GM06990 (cell line): ENCODE measurements around the gene PTK7.

Experiments
- DNase-seq: peaks from one replicate; pipeline ENCODE4 v3.0.0-alpha.2; 2011; ENCODE audit not compliant: insufficient read length; ENCODE audit errors: extremely low read depth
- H3K27me3 ChIP-seq: replicated peaks from 2 replicates; pipeline ENCODE4 v1.6.0; 2011; ENCODE audit warnings: low read length; ENCODE audit not compliant: control insufficient read depth, insufficient read depth
- H3K36me3 ChIP-seq: 2 replicates; pipeline ENCODE4 v1.5.1; 2011; ENCODE audit warnings: low read length; ENCODE audit not compliant: control insufficient read depth, insufficient read depth
- H3K4me3 ChIP-seq: replicated peaks from 2 replicates; pipeline ENCODE4 v1.5.1; 2011; ENCODE audit warnings: low read depth, mild to moderate bottlenecking, control low read depth, low read length
- CTCF ChIP-seq: IDR thresholded peaks from 2 replicates; pipeline ENCODE4 v1.5.1; 2011; ENCODE audit warnings: low read length, control low read depth, mild to moderate bottlenecking, inconsistent platforms; ENCODE audit not compliant: insufficient read depth, poor library complexity, severe bottlenecking

The PTK7 gene

GRCh38 chr6:43062818-43063217 lies 13.3 kb upstream of the PTK7 start:
- H3K27me3 ChIP-seq, result no peaks in the 10 kb centered on the region
- peaks cover 4% of the 10 kb centered on the region for H3K36me3 ChIP-seq
- TF ChIP-seq CTCF, result no peak
- no peak overlapping the region for H3K4me3 ChIP-seq
- no peak for DNase-seq

DNA sequence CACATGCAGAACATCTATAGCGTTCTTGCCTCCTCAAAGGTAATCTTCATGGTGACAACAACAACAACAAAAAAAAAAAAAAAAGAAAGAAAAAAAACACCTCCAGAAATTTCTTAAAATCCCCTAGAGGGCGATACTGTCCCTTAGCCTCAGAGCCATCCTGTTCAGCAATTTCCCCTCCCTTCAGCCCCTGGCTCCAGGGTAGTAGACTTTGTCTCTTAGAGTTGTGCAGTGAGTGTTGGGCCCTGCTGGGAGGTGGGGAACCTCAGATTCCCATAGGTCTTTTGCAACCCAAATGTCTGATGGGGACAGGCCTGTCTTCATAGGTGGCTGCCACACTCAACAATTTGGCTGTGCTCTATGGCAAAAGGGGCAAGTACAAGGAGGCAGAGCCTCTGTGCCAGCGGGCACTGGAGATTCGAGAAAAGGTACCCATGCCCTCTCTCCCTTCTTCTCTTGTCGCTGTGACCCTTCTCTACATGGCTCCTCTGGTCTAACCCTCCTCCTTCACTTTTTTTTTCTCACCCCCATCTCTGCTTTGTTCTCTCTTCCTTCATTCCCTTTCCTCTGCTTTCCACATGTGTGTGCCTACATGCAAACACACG lies 6.0 kb upstream of the PTK7 start:
- no peak overlapping the region for H3K4me3 ChIP-seq
- peaks cover 2% of the 10 kb centered on the region for H3K36me3 ChIP-seq
- DNase-seq, result no peak
- peak; percentile 68 for TF ChIP-seq CTCF
- H3K27me3 ChIP-seq, result no peaks in the 10 kb centered on the region

GRCh38 chr6:43074847-43075669 lies 1.1 kb upstream of the PTK7 start:
- Histone ChIP-seq H3K27me3 (no peaks in the 10 kb centered on the region), H3K4me3 (no peak overlapping the region), H3K36me3 (no peaks in the 10 kb centered on the region; the same call in none of the 2 replicates)
- DNase-seq, result no peak
- no peak for TF ChIP-seq CTCF

DNA sequence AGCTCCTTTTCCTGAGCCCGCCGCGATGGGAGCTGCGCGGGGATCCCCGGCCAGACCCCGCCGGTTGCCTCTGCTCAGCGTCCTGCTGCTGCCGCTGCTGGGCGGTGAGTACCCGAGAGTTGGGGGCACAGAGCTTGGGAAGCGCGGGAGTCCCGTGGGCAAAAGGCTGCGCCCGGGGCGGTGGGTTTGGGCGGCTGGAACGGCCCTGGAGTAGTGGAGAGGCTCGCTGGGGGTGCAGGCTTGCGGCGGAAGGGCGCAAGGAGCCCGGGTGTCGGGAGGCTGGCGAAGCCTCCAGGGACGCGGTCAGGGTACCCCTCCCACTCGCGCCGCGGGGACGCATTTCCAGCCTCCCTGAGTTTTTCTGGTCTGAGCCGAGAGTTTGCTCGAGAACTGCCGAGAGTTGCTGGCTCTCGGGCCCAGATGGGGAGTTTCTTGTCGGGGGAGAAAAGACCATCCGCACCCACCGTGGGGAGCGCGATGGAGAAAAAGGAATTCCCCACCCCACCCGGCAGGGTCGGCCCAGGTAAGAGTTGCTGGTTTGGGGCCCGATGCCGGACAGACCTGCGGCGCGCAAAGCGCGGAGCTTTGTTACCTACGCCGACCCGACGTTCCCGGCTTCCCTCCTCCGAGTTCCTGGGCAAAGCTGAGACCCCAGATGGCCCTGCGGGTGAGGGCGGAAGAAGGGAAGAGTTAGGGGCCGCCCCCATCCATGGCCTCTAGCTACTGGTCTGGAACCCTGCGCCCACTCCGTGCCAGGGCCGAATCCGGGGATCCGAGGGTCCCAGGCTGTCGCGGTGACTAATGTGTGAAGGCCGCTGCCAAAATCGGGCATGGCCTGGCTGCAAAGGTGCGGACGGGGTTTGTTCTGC lies 584 bp downstream of the PTK7 start:
- Histone ChIP-seq H3K36me3 (no peaks in the 10 kb centered on the region; the same call in 1 of the 2 replicates), H3K4me3 (peak overlapping the region; percentile 60), H3K27me3 (no peaks in the 10 kb centered on the region)
- no peak for TF ChIP-seq CTCF
- no peak for DNase-seq

GRCh38 chr6:43077333-43077809 lies 1.3 kb downstream of the PTK7 start:
- DNase-seq, result no peak
- H3K36me3 ChIP-seq, result no peaks in the 10 kb centered on the region; the same call in 1 of the 2 replicates
- H3K27me3 ChIP-seq, result no peaks in the 10 kb centered on the region
- TF ChIP-seq CTCF, result no peak
- H3K4me3 ChIP-seq, result no peak overlapping the region
